Measurements from ENCODE around the gene SOBP.

Gene SOBP

DNA sequence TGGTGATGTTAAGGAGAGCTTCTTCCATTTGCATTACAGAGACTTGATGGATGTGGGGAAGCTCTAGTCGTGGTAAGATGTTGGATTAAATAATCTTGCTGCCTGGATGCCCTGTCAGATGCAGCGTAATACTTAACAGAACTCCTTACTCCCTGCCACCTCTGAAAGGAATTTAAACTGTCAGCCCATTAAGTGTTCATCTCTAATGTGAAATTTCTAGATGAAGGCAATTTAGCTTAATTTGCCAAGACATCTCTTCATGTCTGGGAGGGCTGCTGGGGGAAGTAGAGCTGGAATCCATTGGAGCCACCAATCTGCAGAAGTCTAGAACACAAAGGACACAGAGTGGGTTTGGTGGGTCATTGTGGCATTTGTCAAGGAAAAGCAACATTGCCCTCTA lies 64.4 kb downstream of the SOBP start:
- no peak for DNase-seq (ENCODE audit: low spot score)

DNA sequence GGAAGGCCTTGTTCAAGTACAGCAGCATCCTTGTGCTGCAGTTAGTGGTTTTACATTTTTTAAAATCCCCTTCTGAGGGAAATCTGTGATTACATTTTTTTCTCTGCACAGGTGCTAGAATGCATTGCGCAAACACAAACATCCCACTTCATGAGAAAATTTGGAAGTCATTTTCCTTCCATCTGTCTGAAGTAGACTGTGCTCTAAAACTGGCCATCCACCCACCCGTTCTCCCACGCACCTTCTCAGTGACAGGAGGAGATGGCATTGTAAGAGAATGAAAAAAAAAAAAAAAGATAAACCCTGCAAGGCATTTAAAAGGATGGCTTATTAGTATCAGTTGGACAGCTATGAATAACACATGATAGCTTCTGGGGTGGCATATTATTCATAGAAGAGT lies 65.0 kb downstream of the SOBP start:
- DNase-seq (ENCODE audit: low spot score): no peak

DNA sequence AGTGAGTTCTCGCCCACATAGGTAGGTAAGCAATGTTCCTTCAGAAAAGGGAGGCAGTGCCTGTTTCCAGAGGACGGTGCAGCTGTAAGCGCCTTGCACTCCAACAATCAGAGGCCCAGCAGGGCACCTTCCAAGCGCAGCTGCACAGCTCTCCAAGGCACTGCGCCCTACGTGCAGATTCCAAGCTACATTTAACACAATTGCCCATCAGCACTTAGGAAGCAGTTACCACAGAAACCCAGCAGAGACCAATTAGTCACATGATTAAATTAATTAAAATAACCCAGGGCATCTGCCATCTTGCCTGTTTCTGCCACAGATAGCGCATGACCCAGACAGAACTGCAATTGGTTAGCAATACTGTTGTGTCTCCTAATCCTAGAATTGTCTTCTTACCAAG lies 65.5 kb downstream of the SOBP start:
- no peak for DNase-seq (ENCODE audit: low spot score)

DNA sequence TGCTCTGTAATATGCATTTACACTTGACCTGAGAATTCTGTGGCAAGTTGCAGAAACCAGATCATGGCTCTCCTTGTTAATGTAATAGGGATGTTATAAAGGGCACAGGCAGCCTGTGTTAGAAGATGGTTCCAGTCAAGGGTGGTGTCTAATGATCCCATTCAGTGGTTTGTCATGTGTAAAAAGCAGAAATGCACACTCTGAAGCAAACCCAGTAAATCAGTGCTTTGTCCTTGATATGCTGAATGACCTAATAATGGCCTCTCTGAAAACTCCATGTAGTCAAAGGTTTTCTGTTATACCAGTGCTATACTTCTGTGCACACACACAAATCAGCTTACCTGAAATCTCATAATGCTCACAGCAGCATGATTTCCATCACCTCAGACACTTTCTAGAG lies 66.2 kb downstream of the SOBP start:
- no peak for DNase-seq (ENCODE audit: low spot score)

DNA sequence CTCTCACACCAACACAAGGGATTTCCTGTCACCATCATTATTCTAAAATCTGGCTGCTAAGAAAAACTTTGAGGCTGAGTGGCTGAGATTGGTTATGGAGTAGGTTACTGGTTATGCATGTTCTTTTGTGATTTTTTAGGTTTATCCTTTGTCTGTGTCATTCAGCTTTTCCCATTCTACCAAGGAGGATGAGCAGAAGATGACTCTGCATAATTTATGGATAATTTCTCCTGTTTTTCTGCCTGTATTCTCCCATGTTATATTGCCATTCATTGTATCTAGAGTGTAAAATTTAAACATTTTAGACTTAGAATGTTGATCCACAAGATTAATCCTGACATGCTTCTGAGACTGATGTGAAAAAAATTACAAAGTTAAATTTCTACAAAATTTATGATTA lies 67.8 kb downstream of the SOBP start:
- DNase-seq (ENCODE audit: low spot score): no peak

DNA sequence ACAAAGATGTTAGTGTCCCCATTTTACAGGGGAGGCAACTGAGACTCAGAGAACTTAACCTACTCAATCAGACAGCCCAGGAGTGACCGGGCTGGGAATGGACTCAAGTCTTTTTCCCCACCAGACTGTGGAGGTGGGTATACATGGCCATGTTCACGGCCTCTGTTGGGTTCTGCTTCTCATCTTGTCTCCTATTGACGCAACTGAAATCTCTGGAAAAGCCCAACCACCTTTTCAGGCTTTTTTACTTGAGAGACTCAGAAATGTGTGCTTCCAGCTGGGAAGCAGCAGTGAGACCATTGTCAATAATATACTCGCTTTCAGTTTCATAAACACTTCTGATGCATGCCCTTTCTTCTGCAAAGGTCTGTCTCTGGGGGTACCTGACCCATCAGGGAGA lies 70.7 kb downstream of the SOBP start:
- DNase-seq (ENCODE audit: low spot score): no peak

DNA sequence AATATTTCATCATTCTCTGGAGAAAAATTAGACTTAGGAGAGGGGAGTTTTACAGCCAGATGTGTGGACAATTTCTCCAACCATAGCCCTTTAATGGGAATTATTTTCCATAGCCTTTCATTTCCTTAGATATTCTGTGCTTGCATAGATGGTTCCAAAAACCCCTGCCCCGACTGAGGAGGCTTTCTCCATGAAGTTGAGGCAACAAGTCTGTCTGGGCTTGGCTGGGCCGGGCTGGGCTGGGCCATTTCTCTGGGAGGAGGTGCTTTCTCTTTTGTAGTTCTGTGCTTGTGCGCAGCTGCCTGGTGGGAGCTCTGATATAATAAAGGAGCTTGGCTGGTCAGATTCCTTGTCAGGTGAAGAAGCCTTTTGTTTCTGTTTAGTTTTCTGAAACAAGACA lies 71.4 kb downstream of the SOBP start:
- DNase-seq (ENCODE audit: low spot score): no peak

DNA sequence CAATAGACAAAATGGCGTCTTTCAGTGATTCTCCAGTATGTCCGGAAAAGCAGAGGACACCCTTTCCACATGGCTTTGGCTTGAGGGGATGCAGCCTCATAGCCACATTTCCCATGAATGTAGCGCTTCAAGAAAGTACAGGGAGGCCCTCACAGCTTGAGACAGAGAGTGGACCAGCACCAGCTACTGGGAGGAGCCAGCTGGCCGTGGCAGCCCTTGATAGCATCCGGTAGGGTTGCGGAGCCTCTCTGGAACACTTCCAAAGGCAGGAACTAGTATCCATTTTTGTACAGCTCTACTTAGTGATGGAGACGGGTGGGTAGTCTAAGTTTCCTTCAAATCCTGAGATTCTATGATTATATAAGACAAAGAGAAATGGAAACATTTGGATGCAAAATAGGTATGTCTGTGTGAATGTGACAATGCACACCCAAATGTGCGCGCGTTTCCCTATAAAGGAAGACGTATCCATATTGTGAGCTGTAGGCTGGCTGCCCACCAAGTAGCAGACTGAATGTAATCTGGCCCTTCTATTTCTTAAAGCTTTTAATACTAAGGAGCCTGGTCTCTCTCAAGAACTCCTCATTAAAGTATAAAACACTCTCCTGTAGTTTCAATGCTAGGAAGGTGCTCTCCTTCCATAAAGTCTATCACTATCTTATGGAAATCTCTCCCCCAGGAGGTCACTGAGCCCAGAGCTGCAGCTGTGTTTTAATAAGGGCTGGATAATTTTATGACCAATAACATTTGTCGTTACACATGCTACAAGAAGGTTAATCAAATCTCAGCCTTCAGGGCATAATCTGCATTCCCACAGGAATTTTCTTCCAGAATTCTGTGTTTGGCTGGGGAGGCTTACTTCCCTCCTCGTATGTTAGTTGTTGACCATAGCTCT lies 74.0 kb downstream of the SOBP start:
- DNase-seq (ENCODE audit: low spot score): no peak

DNA sequence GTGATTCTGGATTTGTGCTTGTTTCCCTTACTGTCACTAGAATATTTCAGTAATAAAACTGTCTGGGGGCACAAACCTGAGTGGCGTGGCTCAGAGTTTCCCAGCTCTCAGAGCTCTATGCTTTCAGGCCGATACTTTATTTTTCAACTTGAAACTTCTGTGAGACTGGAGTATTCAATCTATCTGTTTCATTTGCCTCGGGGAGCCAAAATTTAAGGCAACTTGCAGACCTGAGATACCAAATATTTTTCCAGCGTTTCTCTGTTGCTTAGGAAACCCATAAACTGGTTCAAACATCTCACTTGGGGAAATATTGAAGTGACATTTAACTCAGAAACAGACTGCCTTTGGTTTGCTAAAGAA lies 74.7 kb downstream of the SOBP start:
- DNase-seq (ENCODE audit: low spot score): no peak

DNA sequence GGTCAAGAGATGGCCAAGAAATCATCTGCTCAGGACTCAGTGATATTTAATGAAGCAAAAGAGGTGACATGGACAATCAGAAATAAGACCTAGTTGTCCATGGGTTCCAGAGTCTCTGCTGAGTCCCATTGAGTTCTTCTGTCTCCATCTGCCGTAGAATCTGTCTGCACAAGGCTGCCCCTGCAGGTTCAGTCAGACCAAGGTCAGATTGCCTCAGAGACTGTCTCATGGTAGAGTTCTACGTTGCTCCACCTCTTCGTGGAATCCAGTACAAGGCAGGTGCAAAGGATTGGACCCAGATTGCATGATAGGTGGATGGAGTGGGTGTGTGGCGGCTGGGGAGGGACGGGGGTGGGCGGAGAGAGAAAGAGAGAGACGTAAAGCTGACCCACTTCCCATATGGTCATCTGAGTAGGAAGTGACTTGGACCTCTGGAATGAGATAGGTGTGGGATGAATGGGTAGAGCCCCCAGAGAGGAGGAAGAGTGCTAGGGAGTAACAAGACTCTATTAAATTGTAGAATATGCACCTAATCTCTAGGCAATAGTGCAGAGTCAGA lies 75.3 kb downstream of the SOBP start:
- DNase-seq (ENCODE audit: low spot score): no peak

DNA sequence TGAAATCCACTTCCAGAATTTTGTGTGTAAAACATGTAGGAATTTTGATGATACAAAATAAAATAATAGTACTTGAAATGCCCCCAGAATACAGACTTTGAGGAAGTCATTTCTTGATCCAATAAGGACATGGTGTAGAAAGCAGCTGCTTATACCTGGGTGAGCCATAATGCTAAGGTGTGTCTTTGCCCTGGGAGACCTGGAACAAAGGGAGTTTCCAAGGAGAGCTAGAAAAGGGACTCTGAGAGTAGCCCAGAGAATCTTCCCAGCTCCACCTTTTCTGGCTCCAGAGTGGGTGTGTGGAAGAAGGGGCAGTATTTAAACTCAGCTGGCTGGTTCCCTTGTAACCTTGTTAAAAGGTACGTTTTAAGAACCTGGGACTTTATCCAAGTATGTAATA lies 77.7 kb downstream of the SOBP start:
- DNase-seq (ENCODE audit: low spot score): no peak

DNA sequence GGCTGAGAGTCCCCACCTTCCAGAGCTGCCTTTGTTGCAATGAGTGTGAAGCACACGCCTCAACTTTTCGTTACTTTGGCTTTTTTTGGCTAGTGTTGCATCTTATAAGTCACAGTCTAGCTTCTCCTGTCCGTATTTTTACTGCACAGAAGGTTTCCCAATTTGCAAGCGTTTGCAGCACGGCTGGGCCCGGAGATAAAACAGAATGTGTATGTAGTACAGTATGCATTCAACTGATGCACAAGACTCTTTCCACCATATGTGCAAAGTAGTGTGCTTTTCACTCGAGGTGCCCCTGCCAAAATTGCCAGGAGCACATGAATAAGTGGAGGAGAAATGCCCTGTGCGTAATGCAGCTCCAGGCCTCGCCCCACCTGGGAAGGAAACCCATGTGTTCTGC lies 79.6 kb downstream of the SOBP start:
- no peak for DNase-seq (ENCODE audit: low spot score)

DNA sequence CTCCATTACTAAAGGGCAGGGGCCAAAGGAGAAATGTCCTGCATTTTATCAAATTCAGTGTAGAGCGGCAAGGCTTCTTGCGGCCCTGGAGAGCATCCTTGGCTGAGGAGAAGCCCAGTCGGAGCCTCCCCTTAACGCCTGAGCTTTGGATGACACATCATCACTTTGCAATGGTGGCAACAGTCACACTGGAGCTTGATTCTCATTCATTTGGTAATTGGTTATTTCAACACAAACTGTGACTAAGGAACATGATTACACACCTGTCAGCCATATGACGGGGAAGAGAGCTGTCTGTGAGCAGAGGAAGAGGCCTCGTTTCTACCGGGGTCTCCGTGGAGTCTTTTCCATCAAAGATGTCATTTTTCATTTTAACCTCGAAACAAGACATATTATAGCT lies 81.4 kb downstream of the SOBP start:
- no peak for DNase-seq (ENCODE audit: low spot score)

DNA sequence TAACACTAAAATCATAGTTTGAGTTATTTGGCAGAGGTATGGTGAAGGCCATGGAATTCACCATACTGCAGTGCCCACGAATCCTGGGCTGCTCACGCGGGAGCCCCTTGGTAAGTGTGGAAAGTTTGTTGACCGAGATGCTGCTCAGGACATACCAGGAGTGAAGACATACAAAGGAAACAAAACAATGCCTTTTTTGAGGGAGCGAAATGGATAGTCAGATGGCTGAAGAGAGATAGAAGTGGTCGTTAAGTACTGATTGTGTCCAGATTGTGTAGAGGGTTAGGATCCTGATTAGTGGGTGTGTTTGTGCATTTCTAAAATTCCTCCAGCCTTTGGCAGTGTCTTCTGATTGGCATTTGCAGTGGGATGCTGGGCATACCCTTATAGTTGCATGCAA lies 83.0 kb downstream of the SOBP start:
- no peak for DNase-seq (ENCODE audit: low spot score)

DNA sequence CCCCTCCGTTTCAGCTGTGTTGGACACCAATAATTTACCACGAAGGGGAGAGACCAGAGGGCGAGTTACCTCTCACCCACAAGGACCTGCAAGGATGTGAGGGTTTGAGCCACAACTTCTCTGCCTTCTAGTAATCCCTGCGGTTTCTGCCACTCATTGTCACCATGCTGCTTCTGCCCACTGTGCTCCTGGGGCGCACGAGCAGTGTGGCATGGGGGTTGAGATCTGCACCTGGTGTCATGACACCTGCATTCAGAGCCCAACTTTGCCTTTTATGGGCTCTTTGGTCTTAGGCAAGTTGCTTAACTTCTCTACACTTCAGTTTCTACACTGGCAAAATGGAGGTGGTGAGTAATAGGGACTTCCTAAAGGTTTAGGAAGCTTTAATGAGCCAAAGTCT lies 84.9 kb downstream of the SOBP start:
- DNase-seq (ENCODE audit: low spot score): no peak

DNA sequence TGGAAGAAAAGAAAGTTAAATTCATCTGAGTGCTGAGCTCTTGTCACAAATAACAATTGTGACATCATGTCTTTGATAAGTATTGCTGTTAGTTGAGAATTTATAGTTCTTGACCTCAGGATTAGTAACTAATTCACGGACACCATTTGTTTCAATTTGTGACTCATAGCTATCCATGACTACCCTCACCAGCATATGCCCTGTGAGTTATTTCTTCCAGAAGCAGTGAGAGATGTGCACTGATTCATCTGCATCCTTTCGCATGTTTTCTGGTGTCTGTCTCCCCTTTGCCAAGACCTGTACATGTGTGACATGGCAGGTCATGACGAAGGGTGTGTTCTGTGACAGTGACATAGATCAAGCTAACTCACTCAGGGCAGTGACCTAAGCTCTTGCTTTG lies 86.9 kb downstream of the SOBP start:
- no peak for DNase-seq (ENCODE audit: low spot score)

DNA sequence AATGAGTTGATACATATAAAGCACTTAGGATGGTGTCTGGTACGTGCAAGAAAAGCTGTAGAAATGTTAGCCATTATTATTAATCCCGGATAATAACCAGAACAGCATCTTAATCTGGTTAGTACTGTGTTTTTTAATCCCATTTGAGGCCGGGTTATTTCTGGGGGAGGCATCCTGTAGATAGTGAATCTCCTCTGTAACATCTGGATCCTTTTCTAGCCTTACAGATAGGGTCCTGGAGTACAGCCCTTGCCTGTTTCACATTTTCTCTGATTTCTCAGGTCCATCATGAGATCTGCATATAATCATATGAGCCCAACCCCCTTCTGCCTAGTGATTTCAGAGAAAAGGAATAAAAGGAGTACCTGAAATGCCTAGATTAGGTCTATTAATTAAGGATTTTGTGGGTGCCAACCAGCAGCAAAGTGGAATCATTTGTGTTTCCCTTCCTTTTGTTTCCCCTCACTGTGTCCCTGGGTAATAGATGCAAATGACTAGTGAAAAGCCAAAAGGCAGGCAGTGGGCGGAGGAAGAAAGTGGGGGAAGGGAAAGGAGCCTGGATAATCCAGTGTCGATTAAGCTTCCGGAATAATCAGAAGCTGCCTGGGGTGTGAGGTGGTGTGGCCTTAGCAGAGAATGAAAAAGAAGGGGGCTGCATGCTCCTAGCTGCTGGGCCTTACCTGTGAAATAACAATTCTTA lies 88.9 kb downstream of the SOBP start:
- DNase-seq (ENCODE audit: low spot score): peak; percentile 74

DNA sequence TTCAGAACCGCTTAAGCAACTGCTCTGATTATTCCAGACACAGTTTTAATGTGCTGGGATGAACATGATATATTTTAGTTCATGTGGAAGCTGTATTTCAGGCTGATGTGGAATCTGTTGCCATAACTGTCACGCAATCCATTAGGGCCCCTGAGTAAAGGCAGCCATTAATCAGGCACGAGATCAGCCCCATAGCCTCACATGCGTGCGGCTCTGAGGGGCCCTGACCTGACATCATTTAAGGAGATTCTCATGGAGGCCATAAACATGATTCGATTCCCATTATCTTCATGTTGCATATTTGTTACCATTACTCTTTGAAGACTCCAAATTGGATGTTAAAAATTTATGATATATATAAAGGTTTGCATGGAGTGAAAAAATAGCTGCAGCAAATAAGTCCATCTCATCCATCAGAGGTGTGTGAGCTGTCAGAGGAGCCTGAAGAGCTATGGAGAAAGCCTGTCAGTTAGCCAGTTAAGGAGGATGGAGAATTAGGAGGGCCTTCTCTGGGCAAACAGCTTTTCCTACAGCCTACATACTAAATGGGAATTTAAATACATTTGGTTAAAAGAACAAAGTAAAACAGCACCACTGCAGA lies 89.6 kb downstream of the SOBP start:
- no peak for DNase-seq (ENCODE audit: low spot score)

DNA sequence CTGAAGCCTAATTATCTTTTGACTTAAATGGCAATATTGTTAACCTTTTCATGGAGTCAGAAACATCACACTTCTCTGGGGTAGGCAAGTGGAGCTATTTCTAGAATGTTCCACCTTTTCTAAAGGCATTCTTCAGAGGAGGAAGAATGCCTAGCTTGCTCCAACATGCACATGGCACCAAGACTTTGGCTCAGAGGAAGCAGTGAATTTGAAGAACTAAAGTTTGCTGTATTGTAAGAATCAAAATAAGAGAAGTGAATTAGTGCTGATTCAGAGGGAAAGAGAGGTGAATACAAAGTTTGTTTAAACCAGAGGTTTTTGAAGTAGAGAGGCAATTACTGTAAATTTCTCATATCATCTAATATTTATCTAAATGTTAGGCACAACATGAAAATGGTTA lies 92.2 kb downstream of the SOBP start:
- DNase-seq (ENCODE audit: low spot score): no peak

DNA sequence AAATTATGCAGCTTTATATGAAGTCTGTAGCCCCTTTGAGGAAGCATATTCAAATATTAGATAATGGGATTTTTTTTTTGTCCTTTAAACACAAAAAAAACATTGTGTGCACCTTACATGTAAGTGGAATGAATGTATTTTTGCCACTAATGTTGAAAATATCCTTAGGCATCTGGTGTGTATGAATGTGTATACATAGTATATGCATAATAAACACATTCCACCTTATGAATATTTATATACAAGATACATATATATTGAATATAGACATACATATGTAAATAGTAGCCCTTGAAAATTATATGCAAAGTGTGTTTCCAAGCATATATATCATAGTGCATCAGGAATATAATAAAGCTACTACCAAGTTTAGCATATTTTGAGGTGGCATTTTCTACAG lies 94.8 kb downstream of the SOBP start:
- no peak for DNase-seq (ENCODE audit: low spot score)

DNA sequence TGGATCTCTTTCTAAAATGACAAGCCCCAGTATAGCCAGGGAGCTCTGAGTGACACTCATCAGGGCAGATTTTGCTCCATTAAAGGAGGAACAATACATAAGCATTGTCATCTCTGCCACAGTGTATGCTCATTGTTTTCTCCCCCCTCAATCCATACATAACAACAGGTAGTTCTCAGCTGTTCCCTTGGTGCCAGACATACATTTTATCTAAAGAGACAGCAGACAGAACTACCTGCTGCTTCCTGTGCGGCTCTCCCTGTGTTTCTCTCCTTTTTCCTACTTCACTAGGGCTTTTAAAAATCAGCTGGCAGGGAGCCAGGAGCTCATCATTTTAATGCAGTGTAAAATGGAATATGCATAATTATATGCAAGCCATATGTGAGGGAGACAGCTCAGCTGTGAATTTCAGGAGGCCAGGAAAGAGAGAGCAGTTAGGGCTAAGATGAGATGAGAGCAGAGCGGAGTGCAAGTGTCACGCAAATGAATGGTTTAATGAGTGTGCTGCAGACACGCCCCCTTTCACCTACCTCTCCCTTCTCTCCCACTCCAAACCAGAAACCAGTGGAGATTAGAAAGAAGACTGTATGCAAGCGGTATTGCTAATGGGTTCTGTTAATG lies 96.0 kb downstream of the SOBP start:
- no peak for DNase-seq (ENCODE audit: low spot score)

DNA sequence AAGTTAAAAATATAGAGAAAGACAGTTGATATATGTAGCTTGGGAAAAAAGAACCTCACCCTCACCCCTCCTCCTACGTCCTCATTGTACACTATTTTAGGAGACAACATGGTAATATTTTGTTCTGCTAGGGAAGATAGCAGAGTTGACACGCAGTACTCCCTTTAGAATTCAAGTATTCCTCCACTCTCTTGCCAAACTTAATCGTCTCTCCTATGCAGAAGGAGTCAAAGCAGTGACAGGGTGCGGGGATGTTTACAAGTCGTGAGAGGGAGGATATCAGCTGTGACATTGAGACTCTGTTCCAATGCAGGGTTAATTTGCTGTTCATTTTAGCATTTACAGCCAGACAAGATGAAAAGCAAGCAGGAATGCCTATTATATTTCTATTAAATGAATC lies 97.5 kb downstream of the SOBP start:
- no peak for DNase-seq (ENCODE audit: low spot score)

DNA sequence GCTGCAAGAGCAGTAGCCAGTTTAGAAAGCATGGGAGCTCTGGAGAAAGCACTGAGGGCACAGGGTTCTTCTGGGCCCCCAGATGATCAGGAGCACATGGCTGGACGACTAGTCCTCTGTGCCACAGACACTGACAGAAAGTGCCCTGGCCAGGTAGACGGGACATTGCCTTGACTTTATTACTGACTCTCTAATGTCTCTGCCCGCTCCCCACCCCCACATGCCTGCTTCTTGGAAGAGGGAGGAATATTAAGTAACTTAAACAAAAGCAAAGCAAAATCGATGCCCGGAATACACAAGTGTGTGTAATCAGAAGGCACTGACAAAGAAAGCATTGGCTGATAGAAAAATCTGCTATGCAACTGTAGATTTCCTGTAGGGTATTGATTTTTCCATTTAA lies 99.3 kb downstream of the SOBP start:
- DNase-seq (ENCODE audit: low spot score): no peak
